ENCODE results near the gene STK39. TPM values are rescaled to one million over a fixed set of nuclear protein-coding genes. Genes with fewer than 3 reads are reported as not detected.
"Not testable (repeated sequence)": the region's sequence is repeated elsewhere in the genome, so short reads cannot be mapped to it uniquely, and the experiment has no call there.

The STK39 gene
- total RNA-seq, 1 donor from 2014 or later, result 13.8 TPM

DNA sequence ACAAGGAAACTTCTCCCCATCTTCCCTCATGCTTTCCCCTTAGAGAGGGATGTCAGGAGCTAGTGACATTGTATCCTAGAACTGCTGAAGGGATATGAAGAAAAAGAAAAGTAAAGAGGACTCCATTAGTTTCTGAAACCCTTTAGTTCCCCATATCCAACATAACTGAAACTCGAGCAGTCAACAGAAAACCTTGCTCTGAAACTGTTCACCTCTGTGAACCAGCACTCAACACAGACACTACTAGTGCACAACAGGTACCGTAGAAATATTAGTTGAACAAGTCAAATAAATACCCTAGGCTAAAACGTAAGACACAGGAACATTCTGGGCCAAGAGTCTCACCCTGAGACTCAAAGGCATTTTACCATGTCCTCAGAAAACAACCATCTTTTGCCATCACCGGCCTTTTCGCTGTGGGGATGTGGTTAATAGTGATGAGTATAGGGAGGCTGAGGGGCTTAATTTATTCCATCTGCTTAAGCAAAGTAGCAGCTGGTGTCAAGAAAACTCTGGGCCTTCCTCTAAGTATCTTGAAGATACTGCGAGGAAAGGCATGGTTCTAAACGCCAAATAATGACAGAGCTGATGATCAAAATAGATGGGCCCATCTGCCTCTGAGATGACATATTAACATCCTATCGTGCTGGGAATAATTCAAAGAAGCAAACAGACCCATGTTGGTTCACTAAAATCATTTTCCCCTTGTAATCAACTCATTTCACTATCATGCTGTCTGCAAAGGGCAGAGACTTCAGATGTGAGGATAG lies 156.8 kb downstream of the STK39 start:
- DNase-seq (ENCODE audit: low read depth), result no peak

DNA sequence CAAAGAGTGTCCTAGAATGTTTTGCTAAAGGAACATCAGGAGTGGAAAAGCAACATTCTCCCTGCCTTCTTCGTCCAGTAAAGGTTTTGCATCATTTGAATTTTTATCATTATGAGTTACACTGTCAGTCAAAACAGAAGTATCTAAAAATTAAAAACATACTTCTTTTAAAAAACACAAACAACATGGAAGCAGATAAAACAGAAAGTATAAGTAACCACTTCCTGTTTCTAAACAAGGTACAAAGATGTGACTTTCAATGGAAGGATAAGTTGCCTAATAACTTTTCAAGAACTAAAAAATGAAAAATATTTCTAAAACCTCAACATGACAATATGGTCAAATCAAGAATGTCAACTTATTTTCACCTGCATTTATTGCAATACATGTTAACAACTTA lies 158.2 kb downstream of the STK39 start:
- DNase-seq (ENCODE audit: low read depth), result no peak

DNA sequence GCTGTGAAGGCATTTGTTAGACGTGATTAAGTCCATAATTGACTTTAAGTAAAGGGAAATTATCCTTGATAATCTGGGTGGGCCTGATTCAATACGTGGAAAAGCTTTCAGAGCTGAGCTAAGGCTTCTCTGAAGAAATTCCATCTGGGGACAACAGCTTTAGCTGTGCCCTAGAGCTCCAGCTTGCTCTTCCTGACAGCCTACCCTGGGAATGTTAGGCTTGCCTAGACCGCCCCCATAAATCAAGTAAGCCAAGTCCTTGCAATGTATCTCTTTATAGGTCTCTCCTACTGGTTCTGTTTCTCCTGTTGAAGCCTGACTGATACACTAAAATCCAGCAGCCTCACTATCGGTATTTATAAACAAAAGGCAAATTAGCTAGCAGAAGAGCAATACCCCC lies 160.0 kb downstream of the STK39 start:
- no peak for DNase-seq (ENCODE audit: low read depth)

DNA sequence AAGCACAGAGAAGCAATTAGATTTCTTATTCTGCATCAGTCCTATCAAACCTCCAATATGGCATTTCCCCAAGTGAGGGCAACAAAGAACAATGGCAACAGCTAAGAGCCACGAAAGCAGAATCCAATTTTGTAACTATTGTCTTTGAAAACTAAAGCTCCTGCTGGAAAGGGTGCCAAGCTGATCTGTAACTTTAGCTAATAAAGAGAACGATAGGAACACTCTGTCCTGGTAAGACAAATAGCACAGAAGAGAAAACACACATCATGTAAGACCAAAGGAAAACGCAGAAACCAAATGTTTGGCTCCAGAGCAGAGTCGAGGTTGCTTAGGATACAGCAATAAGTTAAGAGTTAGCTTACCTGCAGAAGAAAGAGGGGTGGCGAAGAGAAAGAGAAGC lies 160.5 kb downstream of the STK39 start:
- DNase-seq (ENCODE audit: low read depth), result no peak

DNA sequence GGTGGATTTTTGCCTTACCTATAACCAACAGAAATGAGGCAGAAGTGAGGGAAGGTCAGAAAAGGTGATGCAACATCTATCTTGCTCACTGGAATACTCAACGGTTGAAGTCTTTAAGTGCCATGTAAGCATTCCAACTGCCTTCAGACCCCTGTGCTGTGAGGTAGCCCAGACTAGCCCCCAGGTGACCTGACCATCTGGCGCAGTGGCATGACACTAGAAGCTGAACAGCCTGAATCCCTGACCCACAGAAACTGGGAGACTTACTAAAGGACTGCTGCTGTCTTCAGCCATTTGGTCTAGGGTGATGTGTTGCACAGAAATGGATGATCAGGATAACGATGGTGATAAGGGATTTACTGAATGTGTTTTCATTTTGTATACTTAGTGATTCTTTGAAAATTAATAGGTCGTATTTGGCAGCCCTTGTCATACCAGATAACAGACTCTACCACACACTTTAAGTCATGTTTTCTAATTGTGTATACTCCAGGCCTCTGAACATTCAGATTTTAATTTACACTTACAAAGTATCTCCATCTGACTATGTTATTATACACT lies 161.5 kb downstream of the STK39 start:
- no peak for DNase-seq (ENCODE audit: low read depth)

DNA sequence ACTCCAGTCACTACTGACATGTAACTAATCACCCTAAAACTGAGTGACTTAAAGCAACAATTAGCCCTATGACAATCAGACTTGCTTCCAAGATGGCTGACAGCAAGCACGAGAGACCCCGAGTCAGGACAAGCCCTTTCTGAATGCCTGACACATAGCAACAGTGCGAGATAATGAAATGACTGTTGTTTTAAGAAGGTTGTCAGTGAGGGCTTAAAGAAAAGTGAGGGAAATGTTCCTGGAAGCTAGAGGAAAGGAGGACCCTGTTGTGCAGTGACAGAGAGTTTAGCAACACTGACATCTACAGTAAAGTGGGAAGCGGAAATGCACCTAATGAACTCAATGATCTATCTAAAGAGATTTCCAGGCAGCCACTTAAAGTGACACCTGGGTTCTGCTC lies 163.1 kb downstream of the STK39 start:
- no peak for DNase-seq (ENCODE audit: low read depth)

DNA sequence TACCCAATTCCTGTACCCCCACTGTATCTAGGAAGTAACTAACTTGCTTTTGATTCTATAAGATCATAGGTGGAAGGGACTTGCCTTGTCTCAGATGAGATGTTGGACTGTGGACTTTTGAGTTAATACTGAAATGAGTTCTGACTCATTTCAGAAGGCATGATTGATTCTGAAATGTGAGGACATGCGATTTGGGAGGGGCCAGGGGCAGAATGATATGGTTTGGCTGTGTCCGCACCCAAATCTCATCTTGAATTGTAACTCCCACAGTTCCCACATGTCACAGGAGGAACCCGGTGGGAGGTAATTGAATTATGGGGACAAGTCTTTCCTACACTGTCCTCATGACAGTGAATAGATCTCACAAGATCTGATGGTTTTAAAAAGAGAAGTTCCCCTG lies 165.9 kb downstream of the STK39 start:
- DNase-seq (ENCODE audit: low read depth), result not testable (repeated sequence)

DNA sequence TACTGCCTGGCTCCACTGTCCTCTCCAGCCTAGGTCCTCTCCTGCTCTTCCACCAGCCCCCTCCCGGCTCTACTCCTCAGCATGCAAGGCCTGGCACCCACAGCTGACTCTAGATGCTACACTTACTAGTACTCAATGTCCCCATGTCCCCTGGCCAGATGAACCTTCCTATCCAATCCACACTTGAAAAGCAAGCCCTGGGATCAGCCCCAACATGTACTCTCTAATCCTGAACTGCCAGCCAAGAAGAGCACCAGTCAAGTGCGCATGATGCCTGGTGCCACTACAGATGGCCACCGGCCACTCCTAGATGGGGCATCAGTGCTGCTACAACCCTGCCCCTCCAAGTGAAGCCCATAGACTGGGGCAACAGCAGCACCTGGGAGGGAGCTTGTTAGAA lies 168.2 kb downstream of the STK39 start:
- DNase-seq (ENCODE audit: low read depth), result no peak

DNA sequence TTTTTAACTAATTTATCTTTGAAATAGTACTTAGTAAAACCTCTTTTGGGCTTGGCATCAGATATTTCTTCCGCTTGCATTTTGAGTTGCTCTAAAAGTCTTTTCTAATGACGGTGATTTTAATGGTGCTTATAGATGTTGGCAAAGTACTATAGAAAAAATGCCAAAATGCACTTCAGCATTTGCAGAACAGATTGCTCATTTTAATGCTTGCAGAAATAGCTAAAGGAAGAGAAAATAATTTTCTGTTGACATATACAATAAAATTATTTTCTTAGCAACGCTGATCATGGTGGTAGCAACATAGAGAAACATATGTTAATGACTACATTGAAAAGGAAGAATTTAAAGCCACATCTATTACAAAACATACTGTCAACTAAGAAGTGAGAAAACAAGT lies 170.7 kb downstream of the STK39 start:
- DNase-seq (ENCODE audit: low read depth), result no peak

DNA sequence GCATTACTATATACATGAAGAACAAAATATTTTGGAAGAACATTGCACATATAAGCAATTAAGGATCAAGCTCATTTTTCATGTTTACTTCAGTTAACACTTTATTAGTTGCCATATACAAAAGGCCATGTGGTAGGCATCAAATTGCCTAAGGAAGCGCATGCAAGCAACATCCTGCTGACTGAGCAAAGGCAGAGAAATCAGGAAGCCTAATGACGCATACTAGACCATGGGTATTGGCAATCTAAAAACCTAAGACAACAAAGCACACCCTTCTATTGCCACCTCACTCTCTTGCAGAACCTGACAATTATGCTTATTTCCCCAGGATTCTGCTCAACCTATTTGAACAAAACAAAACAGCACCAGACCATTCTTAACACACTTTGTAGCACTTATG lies 171.9 kb downstream of the STK39 start:
- no peak for DNase-seq (ENCODE audit: low read depth)

DNA sequence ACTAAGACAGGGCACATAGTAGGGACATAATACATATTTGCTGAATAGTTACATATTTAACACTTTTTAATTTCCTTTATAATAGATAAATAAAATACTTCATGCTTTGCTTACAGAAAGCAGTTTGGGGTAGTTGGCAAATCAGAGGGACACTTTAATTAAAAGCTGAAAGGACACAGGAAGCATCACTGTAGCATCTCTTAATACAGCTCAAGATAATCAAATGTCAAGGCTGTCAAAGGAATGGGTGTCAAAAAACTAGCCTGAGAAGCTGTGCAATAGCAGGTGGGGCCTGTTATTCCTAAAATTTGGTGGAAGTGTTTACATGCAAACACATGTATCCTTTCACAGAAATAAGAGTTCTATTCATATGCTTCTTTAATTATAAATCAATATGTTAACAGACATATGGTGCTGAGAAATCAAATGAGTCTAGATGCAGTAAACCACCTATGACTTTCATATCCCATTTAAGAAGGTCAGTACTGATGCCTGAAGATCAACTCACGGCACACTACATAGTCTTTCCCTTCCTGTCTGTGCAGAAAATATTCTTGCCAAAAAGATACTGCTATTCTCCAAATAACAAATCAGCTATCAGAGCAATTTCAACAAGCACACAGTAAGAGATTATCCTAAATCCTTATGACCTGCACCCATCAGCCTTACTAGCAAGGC lies 174.6 kb downstream of the STK39 start:
- DNase-seq (ENCODE audit: low read depth), result no peak

DNA sequence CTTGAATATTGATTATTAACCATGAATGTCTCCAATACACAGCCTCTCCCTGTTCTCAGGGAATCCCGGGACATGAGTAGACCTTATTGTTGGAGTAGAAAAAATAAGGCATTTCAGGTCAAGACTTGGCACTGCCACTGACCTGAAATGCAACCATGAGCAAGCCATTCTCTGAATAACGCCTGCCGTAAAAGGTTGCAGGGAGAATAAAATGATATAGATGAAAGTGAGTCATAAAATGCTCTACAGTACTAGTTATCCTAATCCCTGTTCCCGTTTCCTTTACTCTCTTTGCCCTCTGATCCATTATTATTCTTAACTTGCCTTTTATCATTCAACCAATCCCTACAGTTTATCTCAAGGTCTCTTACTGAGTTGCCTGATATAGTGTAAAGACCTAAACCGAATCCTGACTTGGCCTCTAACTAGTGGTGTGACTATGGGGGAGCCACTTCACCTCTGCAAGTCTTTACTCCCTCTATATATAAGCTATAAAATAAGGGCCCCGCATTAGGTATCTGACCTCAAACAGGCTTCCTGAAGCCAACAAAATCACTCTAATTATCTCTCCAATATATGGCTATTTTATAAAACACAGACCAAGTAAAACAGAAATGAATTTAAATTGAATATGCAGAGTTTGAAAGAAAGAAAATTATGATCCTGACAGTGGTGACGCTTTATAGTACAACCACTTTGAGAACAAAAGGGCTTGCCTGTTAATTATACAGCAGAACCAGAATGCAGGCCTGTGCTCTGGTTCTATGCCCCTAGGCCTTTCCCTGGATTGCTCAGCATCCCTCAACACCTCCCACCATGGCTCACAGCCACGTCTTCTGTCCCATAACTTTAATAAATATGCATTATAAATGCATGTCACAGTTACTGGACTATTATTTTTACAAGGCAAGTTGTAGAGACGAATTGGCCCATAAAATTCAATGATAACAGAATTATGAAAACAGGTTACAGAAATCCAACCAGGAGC lies 183.1 kb downstream of the STK39 start:
- peak; percentile 60 for DNase-seq (ENCODE audit: low read depth)

DNA sequence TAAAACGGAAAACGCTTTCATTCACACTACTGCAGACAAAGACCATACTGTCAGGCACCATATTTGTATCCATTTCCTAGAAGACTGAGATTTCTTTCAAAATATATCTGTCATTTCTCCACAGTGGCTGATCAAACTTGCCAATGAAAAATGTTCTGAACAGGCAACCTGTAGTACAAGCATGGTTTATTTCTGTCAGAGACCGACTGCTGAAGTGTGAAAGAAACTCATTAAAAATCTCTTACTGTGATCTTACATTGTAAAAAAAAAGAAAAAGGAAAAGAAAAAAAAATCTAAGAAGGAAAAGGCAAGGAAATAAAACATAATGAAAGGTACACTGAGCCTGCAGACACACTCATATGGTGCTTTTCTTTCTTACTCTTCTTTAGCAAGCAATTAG lies 184.5 kb downstream of the STK39 start:
- DNase-seq (ENCODE audit: low read depth), result peak; percentile 54

DNA sequence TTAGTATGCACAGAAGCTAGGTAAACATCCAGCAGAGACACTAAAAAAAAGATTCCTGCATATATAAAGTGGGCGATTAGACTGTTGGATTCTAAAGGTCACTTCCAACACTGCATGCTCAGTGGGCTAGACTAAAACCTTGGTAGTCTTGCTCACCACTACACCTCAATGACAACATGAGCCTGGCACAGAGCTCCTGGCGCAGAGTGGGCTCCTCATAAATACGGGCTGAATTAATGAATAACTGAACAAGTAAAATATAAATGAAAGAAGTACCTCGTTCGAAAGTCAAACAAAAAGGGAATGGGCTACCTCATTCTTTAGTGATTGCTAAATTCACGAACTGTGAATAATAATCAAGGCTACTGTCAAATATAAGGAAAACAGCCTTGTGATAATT lies 185.3 kb downstream of the STK39 start:
- peak; percentile 84 for DNase-seq (ENCODE audit: low read depth)

DNA sequence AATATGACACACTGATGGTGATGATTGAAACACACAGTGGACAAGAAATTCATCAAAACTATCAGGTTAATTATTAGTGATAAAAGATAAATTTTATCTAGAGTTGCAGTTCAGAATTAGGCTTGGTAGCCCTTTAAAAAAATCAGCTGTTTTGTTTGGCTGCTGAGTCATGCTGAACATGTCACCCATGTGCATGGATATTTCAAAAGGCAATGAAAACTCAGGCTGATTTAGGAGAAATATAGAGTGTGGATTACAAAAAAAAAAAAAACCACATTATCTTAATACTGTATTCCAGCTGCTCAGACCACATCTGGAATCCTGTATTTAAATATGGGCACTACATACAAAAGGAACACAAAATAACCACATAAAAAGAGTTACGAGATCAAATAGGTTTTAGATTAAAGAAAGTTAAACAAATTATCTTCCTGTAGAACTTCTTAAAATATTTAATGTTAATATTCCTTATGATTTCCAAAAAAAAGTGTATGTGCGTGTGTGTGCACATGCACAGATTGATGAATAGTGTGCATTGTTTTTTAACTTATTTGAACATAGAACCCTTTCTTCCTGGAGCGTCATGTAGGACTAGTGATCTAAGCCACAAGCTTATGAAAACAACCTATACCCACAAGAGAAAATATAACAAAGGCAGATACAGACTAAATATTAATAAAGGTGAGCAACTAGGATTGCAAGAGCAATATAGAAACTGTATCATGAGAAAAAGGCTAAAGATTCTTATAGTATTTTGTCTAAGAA lies 186.2 kb downstream of the STK39 start:
- peak; percentile 60 for DNase-seq (ENCODE audit: low read depth)

DNA sequence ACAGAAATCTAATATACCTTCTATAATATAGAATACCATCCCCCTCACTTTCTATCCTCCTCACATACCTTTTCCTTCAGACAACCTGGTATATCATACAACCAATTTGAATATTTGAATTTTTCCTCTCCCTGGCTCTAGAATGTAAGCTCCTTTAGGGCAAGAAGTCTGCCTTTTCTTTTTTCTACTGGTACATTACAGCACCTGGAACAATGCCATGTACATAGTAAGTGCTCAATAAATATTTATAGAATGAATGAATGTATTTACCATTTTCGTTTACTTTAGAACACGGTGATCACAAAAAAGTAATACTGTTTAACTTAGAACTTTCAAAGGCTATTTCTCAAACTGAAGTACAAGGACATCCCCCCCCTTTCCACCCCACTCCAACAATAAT lies 187.6 kb downstream of the STK39 start:
- DNase-seq (ENCODE audit: low read depth), result no peak

DNA sequence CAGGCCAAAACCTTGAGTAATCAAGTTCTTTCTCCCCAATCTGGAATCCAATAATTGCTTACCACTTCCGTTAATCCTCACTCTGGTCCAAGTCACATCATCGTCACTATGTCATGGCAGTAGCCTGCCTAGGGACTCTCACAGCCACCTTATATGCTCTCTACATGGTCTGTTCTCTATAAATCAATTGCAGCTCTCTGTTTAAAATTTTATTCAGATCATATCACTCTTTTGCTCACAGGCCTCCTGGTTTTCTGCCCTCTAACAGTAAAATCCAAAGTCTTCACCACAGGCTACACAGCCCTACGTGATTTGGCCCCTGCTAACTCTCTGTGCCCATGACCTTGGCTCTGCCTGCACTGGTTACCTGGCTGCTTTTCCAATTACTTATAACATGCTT lies 188.7 kb downstream of the STK39 start:
- DNase-seq (ENCODE audit: low read depth), result no peak

DNA sequence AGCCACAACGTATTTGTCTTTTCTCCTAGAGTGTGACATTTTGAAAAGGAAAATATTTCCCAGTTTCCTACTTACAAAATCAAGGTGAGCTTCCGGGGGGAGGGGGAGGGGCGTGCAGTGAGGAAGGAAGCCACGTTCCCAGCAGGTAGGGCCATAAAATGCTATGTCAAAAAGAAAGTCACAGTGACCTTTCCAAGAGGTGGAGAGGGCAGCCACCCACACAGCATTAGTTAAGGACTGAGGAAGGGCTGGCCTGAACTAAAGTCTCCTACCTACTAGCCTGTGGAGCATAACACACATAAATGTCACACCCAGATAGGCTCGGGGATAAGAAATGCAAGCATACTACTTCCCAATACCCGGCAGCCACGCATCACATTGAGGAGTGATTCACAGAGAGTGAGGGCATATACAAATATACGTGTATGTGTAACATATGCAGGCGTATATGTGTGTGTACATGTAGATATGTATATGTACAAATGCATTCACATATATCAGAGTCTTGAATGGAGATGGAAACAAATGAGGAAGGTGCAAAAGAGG lies 191.1 kb downstream of the STK39 start:
- peak; percentile 32 for DNase-seq (ENCODE audit: low read depth)

DNA sequence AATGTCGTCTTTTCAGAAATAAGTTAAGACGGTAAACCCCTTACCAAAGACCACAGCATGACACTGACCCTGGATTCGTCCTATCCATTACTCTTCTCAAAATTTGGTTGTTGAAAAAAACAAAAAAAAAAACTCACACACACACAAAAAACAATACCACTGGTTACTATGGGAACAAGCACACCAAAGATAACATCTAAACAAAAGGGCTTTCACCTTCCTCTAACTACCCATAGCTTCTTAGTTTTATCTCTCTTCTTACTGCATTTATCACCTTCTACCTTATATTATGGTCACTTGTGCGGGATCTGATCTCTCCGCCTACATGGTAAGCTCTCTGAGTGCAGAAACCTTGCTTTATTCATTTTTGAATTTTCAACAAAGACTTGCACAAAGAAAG lies 192.7 kb downstream of the STK39 start:
- DNase-seq (ENCODE audit: low read depth), result no peak

DNA sequence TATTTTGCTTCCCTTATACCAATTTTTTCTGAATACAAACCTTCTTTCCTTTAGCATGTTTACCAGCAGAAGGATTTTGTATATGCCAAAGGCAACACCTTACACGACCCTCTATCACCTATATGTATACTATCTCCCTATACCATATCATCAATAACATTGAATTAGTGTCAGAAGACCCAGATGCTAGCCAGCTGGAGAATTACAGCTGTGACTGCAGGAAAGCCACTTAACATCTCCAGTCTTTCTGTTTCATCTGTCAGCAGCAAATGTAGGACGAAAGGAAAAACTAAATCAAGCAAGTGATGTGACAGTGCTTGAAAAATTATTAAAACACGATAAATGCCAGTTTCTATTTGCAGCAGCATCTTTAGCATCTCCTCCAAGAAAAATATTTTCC lies 193.7 kb downstream of the STK39 start:
- no peak for DNase-seq (ENCODE audit: low read depth)

DNA sequence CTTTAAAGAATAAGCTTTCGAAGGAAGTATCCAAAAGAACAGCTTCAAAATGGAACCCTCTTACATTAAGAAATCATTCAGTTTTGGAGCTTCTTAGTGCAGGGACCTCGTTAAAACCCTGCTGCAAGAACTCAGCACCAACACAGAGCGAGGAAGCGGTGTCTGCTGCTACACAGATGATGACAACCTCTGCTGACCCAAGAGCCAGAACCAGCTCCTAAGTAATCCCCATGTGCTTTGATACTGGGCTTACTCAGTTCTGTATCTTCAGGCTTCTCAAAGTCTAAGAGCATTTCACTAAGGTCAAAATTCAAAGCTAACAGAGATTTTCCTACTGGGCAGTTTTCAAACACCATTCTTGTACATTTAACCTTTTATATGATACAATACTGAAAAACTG lies 194.6 kb downstream of the STK39 start:
- DNase-seq (ENCODE audit: low read depth), result no peak
